Ishikawa (cell line): ENCODE data around the gene SOX10.

Source experiments
- CEBPB ChIP-seq: IDR thresholded peaks from 2 replicates; pipeline ENCODE4 v1.6.1; 2012
- CREB1 ChIP-seq: IDR thresholded peaks from 2 replicates; pipeline ENCODE4 v1.6.1; 2012; ENCODE audit warnings: low read depth
- EGR1 ChIP-seq: IDR thresholded peaks from 2 replicates; pipeline ENCODE4 v1.6.1; 2012
- EP300 ChIP-seq: IDR thresholded peaks from 2 replicates; pipeline ENCODE4 v1.6.1; 2012; ENCODE audit warnings: borderline replicate concordance
- FOXM1 ChIP-seq: IDR thresholded peaks from 2 replicates; pipeline ENCODE4 v1.6.1; 2012; ENCODE audit warnings: low read depth, borderline replicate concordance
- NFIC ChIP-seq: IDR thresholded peaks from 2 replicates; pipeline ENCODE4 v1.6.1; 2012
- RAD21 ChIP-seq: IDR thresholded peaks from 2 replicates; pipeline ENCODE4 v1.6.1; 2012; ENCODE audit warnings: low read depth
- TAF1 ChIP-seq: IDR thresholded peaks from 2 replicates; pipeline ENCODE4 v1.6.1; 2012; ENCODE audit warnings: low read depth, mild to moderate bottlenecking
- TCF12 ChIP-seq: IDR thresholded peaks from 2 replicates; pipeline ENCODE4 v1.6.1; 2012; ENCODE audit warnings: low read depth
- TEAD4 ChIP-seq: IDR thresholded peaks from 2 replicates; pipeline ENCODE4 v1.6.1; 2012
- YY1 ChIP-seq: IDR thresholded peaks from 2 replicates; pipeline ENCODE4 v1.6.1; 2012; ENCODE audit warnings: low read depth
- ZBTB7A ChIP-seq: IDR thresholded peaks from 2 replicates; pipeline ENCODE4 v1.6.1; 2012; ENCODE audit warnings: low read depth
- TF ChIP-seq, protein P1 (sequence below): IDR thresholded peaks from 2 replicates; pipeline ENCODE4 v1.6.1; 2012
- TF ChIP-seq, protein P2 (sequence below): IDR thresholded peaks from 2 replicates; pipeline ENCODE4 v1.6.1; 2012
- TF ChIP-seq, protein P3 (sequence below): IDR thresholded peaks from 2 replicates; pipeline ENCODE4 v1.6.1; 2012; ENCODE audit warnings: low read depth, mild to moderate bottlenecking

Gene SOX10

DNA sequence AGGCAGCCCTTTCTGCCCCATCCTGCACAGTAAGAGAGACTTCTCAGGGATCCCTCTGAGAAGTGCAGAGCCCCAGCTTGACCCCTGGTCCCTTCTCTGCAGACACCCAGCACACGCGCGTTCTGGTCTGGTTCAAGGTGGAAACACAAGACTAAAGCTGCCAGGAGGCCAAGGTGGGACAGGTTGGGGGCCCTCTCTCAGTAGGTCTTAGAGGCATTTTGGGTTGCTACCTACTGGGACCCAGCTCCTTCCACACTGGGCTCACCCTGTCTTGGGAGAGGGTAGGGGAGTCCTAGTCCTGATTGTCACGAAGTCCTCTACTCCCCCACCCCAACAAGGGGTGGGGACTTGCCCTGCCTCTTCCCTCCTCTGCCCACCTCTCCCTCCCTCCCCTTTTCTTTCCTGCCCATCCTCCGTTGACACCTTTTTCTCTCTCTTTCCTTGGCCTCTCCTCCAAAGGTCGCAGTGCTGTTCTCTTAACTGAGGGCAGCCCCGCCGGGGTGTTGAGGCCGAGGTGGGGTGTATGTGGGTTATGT lies 763 bp upstream of the SOX10 start:
- TF ChIP-seq YY1 (no peak), CREB1 (no peak), TAF1 (no peak), ZBTB7A (no peak), RAD21 (no peak), TCF12 (no peak), NFIC (no peak), EGR1 (no peak), TEAD4 (no peak), EP300 (no peak), FOXM1 (no peak)
- TF ChIP-seq, protein P1, sequence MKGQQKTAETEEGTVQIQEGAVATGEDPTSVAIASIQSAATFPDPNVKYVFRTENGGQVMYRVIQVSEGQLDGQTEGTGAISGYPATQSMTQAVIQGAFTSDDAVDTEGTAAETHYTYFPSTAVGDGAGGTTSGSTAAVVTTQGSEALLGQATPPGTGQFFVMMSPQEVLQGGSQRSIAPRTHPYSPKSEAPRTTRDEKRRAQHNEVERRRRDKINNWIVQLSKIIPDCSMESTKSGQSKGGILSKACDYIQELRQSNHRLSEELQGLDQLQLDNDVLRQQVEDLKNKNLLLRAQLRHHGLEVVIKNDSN, result no peak
- TF ChIP-seq, protein P2, sequence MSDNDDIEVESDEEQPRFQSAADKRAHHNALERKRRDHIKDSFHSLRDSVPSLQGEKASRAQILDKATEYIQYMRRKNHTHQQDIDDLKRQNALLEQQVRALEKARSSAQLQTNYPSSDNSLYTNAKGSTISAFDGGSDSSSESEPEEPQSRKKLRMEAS, result no peak

DNA sequence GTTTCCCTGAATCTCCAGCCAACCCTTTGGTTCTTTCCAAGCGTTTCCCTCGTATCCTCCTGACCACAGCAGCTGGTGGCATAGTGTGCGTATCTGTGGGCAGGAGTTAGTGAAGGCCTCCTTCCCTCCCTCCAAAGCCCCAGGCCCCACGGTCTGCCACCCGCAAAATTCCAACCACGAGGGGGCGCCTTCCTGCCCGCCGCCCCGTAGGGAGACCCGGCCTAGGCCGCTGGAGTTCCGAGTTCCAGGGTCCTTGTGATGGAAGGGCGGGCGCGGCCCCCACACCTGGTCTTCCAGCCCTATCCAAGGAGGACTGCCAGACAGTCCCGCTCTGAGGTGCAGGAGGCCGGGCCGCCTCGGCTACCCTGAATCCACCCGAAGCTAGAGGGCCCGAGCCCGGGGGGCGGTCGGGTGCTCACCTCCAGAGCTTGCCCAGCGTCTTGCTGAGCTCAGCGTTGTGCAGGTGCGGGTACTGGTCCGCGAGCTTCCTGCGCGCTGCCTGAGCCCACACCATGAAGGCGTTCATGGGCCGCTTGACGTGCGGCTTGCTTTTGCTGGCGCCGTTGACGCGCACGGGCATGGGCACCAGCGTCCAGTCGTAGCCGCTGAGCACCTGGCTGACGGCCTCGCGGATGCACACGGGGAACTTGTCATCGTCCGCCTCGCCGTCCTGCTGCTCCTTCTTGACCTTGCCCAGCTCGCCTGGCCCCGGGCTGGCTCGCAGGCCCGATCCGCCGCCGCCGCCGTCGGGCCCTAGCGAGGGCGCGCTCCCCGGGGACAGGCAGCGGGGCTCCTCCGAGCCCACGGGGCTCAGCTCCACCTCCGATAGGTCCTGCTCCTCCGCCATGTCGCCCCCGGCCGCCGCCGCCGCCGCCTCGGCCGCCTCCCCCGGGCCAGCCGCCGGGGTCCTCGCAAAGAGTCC lies 1.2 kb downstream of the SOX10 start:
- TF ChIP-seq, protein P3, sequence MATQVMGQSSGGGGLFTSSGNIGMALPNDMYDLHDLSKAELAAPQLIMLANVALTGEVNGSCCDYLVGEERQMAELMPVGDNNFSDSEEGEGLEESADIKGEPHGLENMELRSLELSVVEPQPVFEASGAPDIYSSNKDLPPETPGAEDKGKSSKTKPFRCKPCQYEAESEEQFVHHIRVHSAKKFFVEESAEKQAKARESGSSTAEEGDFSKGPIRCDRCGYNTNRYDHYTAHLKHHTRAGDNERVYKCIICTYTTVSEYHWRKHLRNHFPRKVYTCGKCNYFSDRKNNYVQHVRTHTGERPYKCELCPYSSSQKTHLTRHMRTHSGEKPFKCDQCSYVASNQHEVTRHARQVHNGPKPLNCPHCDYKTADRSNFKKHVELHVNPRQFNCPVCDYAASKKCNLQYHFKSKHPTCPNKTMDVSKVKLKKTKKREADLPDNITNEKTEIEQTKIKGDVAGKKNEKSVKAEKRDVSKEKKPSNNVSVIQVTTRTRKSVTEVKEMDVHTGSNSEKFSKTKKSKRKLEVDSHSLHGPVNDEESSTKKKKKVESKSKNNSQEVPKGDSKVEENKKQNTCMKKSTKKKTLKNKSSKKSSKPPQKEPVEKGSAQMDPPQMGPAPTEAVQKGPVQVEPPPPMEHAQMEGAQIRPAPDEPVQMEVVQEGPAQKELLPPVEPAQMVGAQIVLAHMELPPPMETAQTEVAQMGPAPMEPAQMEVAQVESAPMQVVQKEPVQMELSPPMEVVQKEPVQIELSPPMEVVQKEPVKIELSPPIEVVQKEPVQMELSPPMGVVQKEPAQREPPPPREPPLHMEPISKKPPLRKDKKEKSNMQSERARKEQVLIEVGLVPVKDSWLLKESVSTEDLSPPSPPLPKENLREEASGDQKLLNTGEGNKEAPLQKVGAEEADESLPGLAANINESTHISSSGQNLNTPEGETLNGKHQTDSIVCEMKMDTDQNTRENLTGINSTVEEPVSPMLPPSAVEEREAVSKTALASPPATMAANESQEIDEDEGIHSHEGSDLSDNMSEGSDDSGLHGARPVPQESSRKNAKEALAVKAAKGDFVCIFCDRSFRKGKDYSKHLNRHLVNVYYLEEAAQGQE, result no peak
- TF ChIP-seq FOXM1 (no peak), YY1 (no peak), TEAD4 (no peak), EP300 (no peak), EGR1 (no peak), ZBTB7A (no peak), TAF1 (no peak)
- TF ChIP-seq, protein P2, result no peak
- TF ChIP-seq, protein P1, result no peak

DNA sequence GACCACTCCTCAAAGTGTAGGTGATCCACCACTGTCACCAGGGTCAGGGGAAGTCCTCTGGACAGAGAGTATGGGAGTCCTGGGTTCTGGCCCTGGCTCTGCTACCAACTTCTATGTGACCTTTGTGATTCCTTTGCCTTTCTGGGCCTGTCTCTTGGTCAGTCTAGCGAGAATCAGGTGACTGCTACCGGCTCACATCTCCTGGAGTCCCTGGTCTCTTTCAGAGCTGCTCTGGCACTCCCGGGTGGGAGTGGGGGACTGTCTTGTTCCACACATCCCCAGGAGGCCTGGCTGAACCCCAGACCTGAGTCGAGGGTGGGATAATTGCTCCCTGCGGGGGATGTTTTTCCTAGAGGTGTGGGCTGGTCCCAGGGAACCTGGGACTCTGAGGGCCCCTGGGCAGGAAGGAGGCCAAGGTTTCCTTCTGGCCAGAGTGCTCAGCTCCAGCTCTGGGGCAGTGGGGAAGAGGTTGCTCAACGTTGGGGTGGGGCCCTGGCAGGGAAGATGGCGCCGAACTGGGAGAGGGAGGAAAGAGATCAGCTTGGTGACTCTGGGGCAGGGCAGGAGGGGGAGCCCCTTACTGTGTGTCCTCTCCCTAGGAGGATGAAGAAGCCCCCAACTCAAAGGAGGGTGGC lies 2.1 kb downstream of the SOX10 start:
- TF ChIP-seq, protein P1, result no peak
- TF ChIP-seq, protein P3, result no peak
- TF ChIP-seq TCF12, result no peak
- TF ChIP-seq, protein P2, result no peak
- TF ChIP-seq TAF1, result no peak
- TF ChIP-seq ZBTB7A, result no peak
- no peak for TF ChIP-seq EGR1
- no peak for TF ChIP-seq YY1
- TF ChIP-seq NFIC, result no peak
- no peak for TF ChIP-seq CEBPB
- TF ChIP-seq RAD21, result no peak
- TF ChIP-seq EP300, result no peak
- no peak for TF ChIP-seq CREB1
- TF ChIP-seq FOXM1, result no peak
- TF ChIP-seq TEAD4, result no peak

DNA sequence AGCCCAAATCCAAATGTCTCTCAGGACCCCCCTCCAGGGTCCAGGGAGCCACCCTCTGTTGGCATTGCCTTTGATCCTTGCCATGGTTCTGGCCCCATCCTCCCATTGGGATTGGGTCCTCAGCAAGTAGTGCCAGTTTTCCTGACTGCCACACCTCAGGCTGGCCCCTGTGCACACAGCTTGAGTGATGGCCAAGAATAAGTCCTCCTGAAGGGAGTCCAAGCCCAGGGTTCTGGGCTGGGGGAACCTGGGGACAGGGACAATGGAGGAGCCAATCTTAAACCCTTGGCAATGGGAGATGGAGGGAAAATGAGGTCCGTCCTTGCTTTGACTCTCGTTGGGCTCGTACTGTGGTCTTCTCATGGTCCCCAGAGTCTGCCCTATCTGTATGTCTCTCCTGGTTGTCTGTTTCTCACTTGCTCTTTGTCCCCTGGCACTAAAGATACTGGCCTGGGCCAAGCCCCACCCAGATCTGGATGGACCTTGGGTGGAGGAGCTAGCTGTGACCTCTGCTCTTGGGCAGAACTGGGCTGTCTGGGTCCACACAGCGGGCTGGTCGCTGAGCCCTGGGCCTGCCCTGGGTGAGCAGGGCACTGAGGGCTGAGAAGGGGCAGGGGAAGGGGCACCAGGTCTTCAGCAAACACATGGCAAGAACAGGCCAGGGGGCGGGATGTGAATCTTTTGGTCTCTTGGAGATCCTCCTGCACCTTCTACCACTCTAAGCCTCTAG lies 2.9 kb downstream of the SOX10 start:
- TF ChIP-seq CREB1, result no peak
- no peak for TF ChIP-seq EP300
- TF ChIP-seq, protein P3, result no peak
- TF ChIP-seq, protein P1, result no peak
- TF ChIP-seq NFIC, result no peak
- TF ChIP-seq ZBTB7A, result no peak
- TF ChIP-seq, protein P2, result no peak
- no peak for TF ChIP-seq YY1
- no peak for TF ChIP-seq EGR1
- TF ChIP-seq RAD21, result no peak
- TF ChIP-seq TAF1, result no peak
- no peak for TF ChIP-seq TEAD4
- no peak for TF ChIP-seq CEBPB
